ENCODE measurements around the gene DAAM1.

DNA sequence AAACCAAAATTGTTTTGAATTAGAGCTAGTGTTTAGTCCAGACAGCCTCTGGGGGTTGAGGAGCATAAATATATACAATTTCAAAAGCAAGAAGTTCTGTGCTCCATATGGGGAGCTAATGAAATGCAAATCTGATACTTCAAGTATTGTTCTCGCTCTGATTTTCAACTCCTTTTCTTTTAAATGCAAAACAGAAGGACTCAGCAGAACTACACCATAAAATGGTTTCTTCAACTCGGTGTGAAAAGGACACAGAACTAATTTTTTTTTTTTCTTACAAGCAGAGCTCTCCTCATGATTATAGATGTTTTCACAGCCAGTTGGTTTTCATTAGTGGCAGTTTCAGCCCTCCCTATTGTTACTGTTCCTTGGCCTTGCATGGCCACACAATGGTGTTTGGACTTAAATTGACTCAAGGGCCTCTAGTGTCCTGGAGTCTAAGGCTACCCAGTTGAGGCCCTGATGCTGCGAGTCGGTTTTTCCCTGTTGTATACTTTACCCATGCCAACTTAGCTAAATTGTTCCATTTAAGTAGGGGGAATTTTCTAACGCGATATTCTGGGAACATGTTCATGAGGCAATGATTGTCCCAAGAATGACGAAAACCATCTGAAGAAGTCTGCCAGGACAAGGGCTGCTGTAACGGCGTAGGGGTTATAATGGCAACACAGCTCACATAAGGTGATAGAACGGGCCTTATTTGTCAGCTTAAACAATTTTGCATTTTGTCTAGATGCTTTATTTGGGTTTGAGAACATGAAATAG lies 156.4 kb downstream of the DAAM1 start:
- TF ChIP-seq ATF1 (CRISPR knock-in tag; IDR thresholded peaks at IDR 0.05) (no peak), OVOL2 (CRISPR knock-in tag; IDR thresholded peaks at IDR 0.05; ENCODE audit: borderline replicate concordance) (no peak), JUN (CRISPR knock-in tag; IDR thresholded peaks at IDR 0.05) (no peak), KAT7 (CRISPR knock-in tag; IDR thresholded peaks at IDR 0.05; ENCODE audit: borderline replicate concordance) (no peak), ZNF121 (CRISPR knock-in tag; IDR thresholded peaks at IDR 0.05) (no peak)
- TF ChIP-seq, protein P1, sequence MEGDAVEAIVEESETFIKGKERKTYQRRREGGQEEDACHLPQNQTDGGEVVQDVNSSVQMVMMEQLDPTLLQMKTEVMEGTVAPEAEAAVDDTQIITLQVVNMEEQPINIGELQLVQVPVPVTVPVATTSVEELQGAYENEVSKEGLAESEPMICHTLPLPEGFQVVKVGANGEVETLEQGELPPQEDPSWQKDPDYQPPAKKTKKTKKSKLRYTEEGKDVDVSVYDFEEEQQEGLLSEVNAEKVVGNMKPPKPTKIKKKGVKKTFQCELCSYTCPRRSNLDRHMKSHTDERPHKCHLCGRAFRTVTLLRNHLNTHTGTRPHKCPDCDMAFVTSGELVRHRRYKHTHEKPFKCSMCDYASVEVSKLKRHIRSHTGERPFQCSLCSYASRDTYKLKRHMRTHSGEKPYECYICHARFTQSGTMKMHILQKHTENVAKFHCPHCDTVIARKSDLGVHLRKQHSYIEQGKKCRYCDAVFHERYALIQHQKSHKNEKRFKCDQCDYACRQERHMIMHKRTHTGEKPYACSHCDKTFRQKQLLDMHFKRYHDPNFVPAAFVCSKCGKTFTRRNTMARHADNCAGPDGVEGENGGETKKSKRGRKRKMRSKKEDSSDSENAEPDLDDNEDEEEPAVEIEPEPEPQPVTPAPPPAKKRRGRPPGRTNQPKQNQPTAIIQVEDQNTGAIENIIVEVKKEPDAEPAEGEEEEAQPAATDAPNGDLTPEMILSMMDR (IDR thresholded peaks at IDR 0.05): no peak
- TF ChIP-seq, protein P2, sequence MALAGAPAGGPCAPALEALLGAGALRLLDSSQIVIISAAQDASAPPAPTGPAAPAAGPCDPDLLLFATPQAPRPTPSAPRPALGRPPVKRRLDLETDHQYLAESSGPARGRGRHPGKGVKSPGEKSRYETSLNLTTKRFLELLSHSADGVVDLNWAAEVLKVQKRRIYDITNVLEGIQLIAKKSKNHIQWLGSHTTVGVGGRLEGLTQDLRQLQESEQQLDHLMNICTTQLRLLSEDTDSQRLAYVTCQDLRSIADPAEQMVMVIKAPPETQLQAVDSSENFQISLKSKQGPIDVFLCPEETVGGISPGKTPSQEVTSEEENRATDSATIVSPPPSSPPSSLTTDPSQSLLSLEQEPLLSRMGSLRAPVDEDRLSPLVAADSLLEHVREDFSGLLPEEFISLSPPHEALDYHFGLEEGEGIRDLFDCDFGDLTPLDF (CRISPR knock-in tag; IDR thresholded peaks at IDR 0.05): no peak
